HG03575 (cell line): ENCODE results near the gene DACT3.
"Not testable (repeated sequence)": the region's sequence is repeated elsewhere in the genome, so short reads cannot be mapped to it uniquely, and the experiment has no call there.

Source experiments
- ATAC-seq: cut with Tn5 transposase; IDR thresholded peaks from one replicate; pipeline ENCODE4 v1.9.1; 2021; ENCODE audit not compliant: unreplicated experiment, insufficient number of reproducible peaks, low FRiP score; ENCODE audit errors: extremely low read depth

DACT3 gene

GRCh38 chr19:46635920-46636761, 24.8 kb downstream of the DACT3 start, which contains the start of gene GNG8:
Gene GNG8, minus strand, starts transcription at chr19:46636202. Its CDS starts 1,520 bp downstream, at chr19:46634682.
- ATAC-seq = no peak

- no peak for ATAC-seq
These were observed 26.2 kb downstream of the DACT3 start for GRCh38 chr19:46634656-46635218.

GRCh38 chr19:46634045-46634655, 26.8 kb downstream of the DACT3 start:
- no peak for ATAC-seq

GRCh38 chr19:46633130-46633529, 27.9 kb downstream of the DACT3 start:
- no peak for ATAC-seq

GRCh38 chr19:46631481-46631880, 29.5 kb downstream of the DACT3 start:
- no peak for ATAC-seq

GRCh38 chr19:46630586-46631205, 30.3 kb downstream of the DACT3 start:
- no peak for ATAC-seq

GRCh38 chr19:46629546-46630025, 31.4 kb downstream of the DACT3 start:
- no peak for ATAC-seq

GRCh38 chr19:46628970-46629369, 32.0 kb downstream of the DACT3 start:
- ATAC-seq = not testable (repeated sequence)

GRCh38 chr19:46626446-46626845, 34.5 kb downstream of the DACT3 start:
- no peak for ATAC-seq

GRCh38 chr19:46625731-46626130, 35.3 kb downstream of the DACT3 start:
- no peak for ATAC-seq

GRCh38 chr19:46624958-46625661, 35.9 kb downstream of the DACT3 start, which contains the start of gene PTGIR:
Gene PTGIR, minus strand, starts transcription at chr19:46625089. Its CDS starts 864 bp downstream, at chr19:46624225.
- no peak for ATAC-seq

- ATAC-seq = no peak
These were observed 37.0 kb downstream of the DACT3 start for GRCh38 chr19:46623915-46624502.

GRCh38 chr19:46622118-46622446, 38.9 kb downstream of the DACT3 start:
- no peak for ATAC-seq

GRCh38 chr19:46621191-46622117, 39.5 kb downstream of the DACT3 start:
- ATAC-seq = no peak

- no peak for ATAC-seq
These were observed 40.3 kb downstream of the DACT3 start for GRCh38 chr19:46620716-46621115.

- no peak for ATAC-seq
These were observed 40.7 kb downstream of the DACT3 start for GRCh38 chr19:46620267-46620666.

- ATAC-seq = no peak
These were observed 42.2 kb downstream of the DACT3 start for GRCh38 chr19:46618670-46619231.
